Rectal smooth muscle tissue (tissue), 1 donor: ENCODE measurements around the gene CHAMP1.
"Not testable (repeated sequence)": the region's sequence is repeated elsewhere in the genome, so short reads cannot be mapped to it uniquely, and the experiment has no call there.

Experiments
- H3K27ac ChIP-seq: one replicate; pipeline ENCODE4 v1.7.0; 2013; ENCODE audit warnings: low read depth, low read length, inconsistent platforms
- H3K27me3 ChIP-seq: one replicate; pipeline ENCODE4 v1.7.0; 2013; ENCODE audit warnings: low read length; ENCODE audit not compliant: control insufficient read depth, insufficient read depth
- H3K36me3 ChIP-seq: one replicate; pipeline ENCODE4 v1.7.0; 2013; ENCODE audit warnings: low read length; ENCODE audit not compliant: control insufficient read depth, insufficient read depth
- H3K4me1 ChIP-seq: one replicate; pipeline ENCODE4 v1.7.0; 2013; ENCODE audit warnings: low read length; ENCODE audit not compliant: control insufficient read depth, insufficient read depth
- H3K4me3 ChIP-seq: one replicate; pipeline ENCODE4 v1.7.0; 2013; ENCODE audit warnings: low read length
- H3K9ac ChIP-seq: one replicate; pipeline ENCODE4 v1.7.0; 2013; ENCODE audit warnings: low read length

CHAMP1 gene

GRCh38 chr13:114325729-114326128, 11.4 kb downstream of the CHAMP1 start:
- Histone ChIP-seq H3K4me1 (no peaks in the 10 kb centered on the region), H3K4me3 (no peak overlapping the region), H3K27ac (no peak overlapping the region), H3K9ac (no peak overlapping the region), H3K36me3 (peaks cover 21% of the 10 kb centered on the region), H3K27me3 (no peaks in the 10 kb centered on the region)

GRCh38 chr13:114328034-114328433, 13.7 kb downstream of the CHAMP1 start:
- H3K27ac ChIP-seq, result no peak overlapping the region
- H3K4me1 ChIP-seq, result no peaks in the 10 kb centered on the region
- no peak overlapping the region for H3K9ac ChIP-seq
- H3K27me3 ChIP-seq, result no peaks in the 10 kb centered on the region
- peaks cover 13% of the 10 kb centered on the region for H3K36me3 ChIP-seq
- H3K4me3 ChIP-seq, result no peak overlapping the region

GRCh38 chr13:114328595-114328994, 14.3 kb downstream of the CHAMP1 start:
- Histone ChIP-seq H3K9ac (no peak overlapping the region), H3K4me3 (no peak overlapping the region), H3K27ac (no peak overlapping the region), H3K27me3 (no peaks in the 10 kb centered on the region), H3K36me3 (peaks cover 13% of the 10 kb centered on the region), H3K4me1 (no peaks in the 10 kb centered on the region)

GRCh38 chr13:114330086-114330485, 15.8 kb downstream of the CHAMP1 start:
- no peak overlapping the region for H3K4me3 ChIP-seq
- H3K27me3 ChIP-seq, result no peaks in the 10 kb centered on the region
- peaks cover 4% of the 10 kb centered on the region for H3K36me3 ChIP-seq
- H3K4me1 ChIP-seq, result no peaks in the 10 kb centered on the region
- no peak overlapping the region for H3K27ac ChIP-seq
- H3K9ac ChIP-seq, result no peak overlapping the region

- not testable (repeated sequence) for H3K9ac ChIP-seq, H3K4me1 ChIP-seq, H3K27me3 ChIP-seq, H3K27ac ChIP-seq, H3K36me3 ChIP-seq, H3K4me3 ChIP-seq
Observed at GRCh38 chr13:114333881-114334280, 19.6 kb downstream of the CHAMP1 start.

- no peak overlapping the region for H3K27ac ChIP-seq
- no peaks in the 10 kb centered on the region for H3K36me3 ChIP-seq
- H3K9ac ChIP-seq, result no peak overlapping the region
- no peaks in the 10 kb centered on the region for H3K27me3 ChIP-seq
- peaks cover 4% of the 10 kb centered on the region for H3K4me1 ChIP-seq
- H3K4me3 ChIP-seq, result no peak overlapping the region
Observed at GRCh38 chr13:114334305-114335053, 20.2 kb downstream of the CHAMP1 start.

DNA sequence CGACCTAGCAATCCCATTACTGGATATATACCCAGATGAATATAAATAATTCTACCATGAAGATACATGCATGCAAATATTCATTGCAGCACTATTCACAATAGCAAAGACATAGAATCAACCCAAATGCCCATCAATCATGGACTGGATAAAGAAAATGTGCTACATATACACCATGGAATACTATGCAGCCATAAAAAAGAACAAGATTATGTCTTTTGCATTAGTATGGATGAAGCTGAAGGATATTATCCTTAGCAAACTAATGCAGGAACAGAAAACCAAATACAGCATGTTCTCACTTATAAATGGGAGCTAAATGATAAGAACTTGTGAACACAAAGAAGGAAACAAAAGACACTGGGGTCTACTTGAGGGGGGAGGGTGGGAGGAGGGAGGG, 22.2 kb downstream of the CHAMP1 start:
- not testable (repeated sequence) for H3K9ac ChIP-seq, H3K27ac ChIP-seq, H3K4me3 ChIP-seq, H3K27me3 ChIP-seq, H3K4me1 ChIP-seq, H3K36me3 ChIP-seq

GRCh38 chr13:114338959-114339358, 24.7 kb downstream of the CHAMP1 start:
- no peaks in the 10 kb centered on the region for H3K27me3 ChIP-seq
- no peak overlapping the region for H3K27ac ChIP-seq
- H3K4me3 ChIP-seq, result no peak overlapping the region
- no peaks in the 10 kb centered on the region for H3K36me3 ChIP-seq
- H3K9ac ChIP-seq, result no peak overlapping the region
- H3K4me1 ChIP-seq, result peaks cover 6% of the 10 kb centered on the region

DNA sequence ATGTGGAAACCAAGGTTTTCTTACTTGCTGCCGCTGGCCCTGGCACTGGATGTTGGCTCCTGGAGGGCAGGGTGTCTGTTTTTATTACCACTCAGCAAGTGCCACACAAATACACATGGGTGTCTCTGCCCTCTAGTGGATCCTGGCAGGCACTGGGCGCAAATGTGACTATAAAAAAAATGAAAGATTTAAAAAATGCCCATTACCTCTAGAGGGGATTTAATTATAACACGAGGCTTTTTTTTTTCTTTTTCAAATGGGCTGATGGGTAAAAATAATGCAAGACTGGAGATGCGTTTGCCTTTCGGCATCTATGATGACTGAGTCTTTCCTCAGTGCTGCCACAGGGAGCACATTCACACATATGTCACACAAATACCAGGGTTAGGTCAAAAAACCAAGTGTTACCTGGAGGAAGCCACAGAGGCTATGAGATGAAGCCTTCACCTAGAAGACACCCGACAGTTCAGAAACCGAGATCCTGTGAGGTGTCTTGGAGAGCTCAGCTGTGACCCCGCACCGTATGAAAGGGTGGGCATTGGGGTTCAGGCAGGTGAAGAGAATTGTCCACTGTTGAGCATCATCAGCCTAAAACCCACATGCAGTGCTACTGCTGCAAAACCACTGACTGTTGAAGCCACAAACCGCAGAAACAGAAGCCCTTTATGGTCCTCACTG, 25.7 kb downstream of the CHAMP1 start:
- no peaks in the 10 kb centered on the region for H3K27me3 ChIP-seq
- no peaks in the 10 kb centered on the region for H3K36me3 ChIP-seq
- no peak overlapping the region for H3K27ac ChIP-seq
- no peak overlapping the region for H3K9ac ChIP-seq
- peaks cover 6% of the 10 kb centered on the region for H3K4me1 ChIP-seq
- no peak overlapping the region for H3K4me3 ChIP-seq

DNA sequence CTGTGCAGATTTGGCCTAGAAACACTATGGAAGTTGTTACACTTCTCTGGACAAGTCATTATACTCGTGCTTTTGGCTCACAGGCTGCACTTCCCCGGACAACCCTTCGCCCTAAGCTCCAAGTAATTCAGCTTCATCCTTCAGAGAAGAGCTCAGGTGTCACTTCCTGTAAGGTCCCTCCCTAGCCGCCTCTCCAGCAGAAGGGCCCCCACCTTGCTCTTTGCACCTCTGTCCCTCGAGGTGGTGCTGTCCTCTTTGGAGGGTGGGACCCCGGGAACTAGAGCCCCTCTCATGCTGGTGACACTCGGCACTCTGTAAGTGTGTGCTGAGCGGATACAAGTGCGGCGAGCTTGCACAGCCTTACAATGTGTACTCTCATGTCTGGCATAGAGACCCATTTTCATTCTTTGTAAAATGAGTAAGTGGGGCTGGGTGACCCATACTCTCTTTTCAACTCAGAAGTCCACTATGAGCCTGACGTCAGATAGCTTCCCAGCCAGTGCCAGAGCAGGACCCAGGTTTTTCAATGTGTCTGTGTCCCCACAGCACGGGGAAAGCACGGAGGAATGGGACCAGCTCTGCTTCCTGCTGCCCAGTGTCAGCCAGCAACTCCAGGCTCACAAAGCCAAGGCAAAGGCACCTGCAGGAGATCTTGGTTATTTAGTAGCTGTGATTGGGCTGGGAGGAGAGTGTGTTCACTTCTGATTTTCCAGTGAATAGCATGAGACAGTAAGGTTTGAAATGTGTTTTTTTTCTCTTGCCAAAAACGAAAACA, 26.9 kb downstream of the CHAMP1 start:
- peaks cover 6% of the 10 kb centered on the region for H3K4me1 ChIP-seq
- H3K4me3 ChIP-seq, result no peak overlapping the region
- H3K9ac ChIP-seq, result no peak overlapping the region
- H3K27ac ChIP-seq, result no peak overlapping the region
- no peaks in the 10 kb centered on the region for H3K36me3 ChIP-seq
- no peaks in the 10 kb centered on the region for H3K27me3 ChIP-seq

DNA sequence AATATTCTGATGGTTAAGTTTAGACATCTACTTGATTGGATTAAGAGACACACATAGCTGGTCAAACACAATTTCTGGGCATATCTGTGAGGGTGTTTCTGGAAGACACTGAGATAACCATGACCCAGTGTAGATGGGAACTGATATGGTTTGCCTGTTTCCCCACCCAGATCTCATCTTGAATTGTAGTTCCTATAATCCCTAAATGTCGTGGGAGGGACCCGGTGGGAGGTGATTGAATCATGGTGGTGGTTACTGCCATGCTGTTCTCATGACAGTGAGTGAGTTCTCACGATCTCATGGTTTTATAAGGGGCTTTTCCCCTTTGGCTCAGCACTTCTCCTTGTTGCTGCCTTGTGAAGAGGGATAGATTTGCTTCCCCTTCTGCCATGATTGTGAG, 33.0 kb downstream of the CHAMP1 start:
- not testable (repeated sequence) for H3K4me1 ChIP-seq, H3K4me3 ChIP-seq, H3K36me3 ChIP-seq, H3K27ac ChIP-seq, H3K9ac ChIP-seq, H3K27me3 ChIP-seq

DNA sequence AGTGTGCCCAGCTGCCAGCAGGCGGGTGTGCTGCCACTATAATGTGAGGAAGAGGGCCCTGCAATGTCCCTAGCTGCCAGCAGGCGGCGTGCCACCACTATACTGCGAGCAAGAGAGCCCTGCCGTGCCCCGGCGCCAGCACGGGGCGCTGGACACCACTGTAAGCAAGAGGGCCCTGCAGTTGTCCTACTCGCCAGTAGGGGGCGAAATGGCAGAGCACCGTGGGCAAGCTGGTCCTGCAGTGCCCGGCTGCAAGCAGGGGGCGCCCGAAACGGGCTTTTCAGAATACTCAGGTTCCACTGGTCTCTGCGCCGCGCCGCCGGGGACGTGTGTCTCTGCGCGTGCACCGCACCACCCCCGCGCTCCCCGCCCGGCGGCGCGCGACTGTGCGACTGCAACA, 38.5 kb downstream of the CHAMP1 start:
- not testable (repeated sequence) for H3K27me3 ChIP-seq, H3K27ac ChIP-seq, H3K9ac ChIP-seq, H3K4me3 ChIP-seq, H3K4me1 ChIP-seq, H3K36me3 ChIP-seq
